ENCODE results near the gene ZCCHC10. TPM values are rescaled to one million over a fixed set of nuclear protein-coding genes. Genes with fewer than 3 reads are reported as not detected.
A peak's percentile ranks its signal among the peaks of the same experiment; 100 is the strongest.
"Not testable (repeated sequence)": the region's sequence is repeated elsewhere in the genome, so short reads cannot be mapped to it uniquely, and the experiment has no call there.

Gene ZCCHC10
- total RNA-seq, 1 experiment from 2014 or later, result 39.6 TPM

- Histone ChIP-seq H3K36me3 (peaks cover 8% of the 10 kb centered on the region; the same call in 1 of the 2 replicates), H3K9me3 (replicated peaks) (no peaks in the 10 kb centered on the region), H3K4me3 (peak overlapping the region; percentile 91), H3K27ac (peak overlapping the region; percentile 91), H3K4me1 (peaks cover 6% of the 10 kb centered on the region; the same call in 1 of the 2 replicates), H3K27me3 (no peaks in the 10 kb centered on the region)
- DNase-seq, result no peak
Observed at GRCh38 chr5:133051061-133051541, 24.8 kb upstream of the ZCCHC10 start.

GRCh38 chr5:133050521-133050920 is 24.2 kb upstream of the ZCCHC10 start:
- Histone ChIP-seq H3K4me1 (peaks cover 6% of the 10 kb centered on the region; the same call in 1 of the 2 replicates), H3K27me3 (no peaks in the 10 kb centered on the region), H3K27ac (peak overlapping the region; percentile 91), H3K9me3 (replicated peaks) (no peaks in the 10 kb centered on the region), H3K36me3 (peaks cover 8% of the 10 kb centered on the region; the same call in 1 of the 2 replicates), H3K4me3 (peak overlapping the region; percentile 91)
- DNase-seq, result no peak

- no peaks in the 10 kb centered on the region for H3K27me3 ChIP-seq
- no peaks in the 10 kb centered on the region for H3K9me3 ChIP-seq (replicated peaks)
- H3K27ac ChIP-seq, result no peak overlapping the region
- DNase-seq, result no peak
- H3K4me3 ChIP-seq, result no peak overlapping the region
- H3K4me1 ChIP-seq, result peaks cover 6% of the 10 kb centered on the region; the same call in 1 of the 2 replicates
- peaks cover 6% of the 10 kb centered on the region; the same call in 1 of the 2 replicates for H3K36me3 ChIP-seq
Observed at GRCh38 chr5:133049726-133050048, 23.3 kb upstream of the ZCCHC10 start.

GRCh38 chr5:133048993-133049725 is 22.8 kb upstream of the ZCCHC10 start:
- Histone ChIP-seq H3K36me3 (peaks cover 6% of the 10 kb centered on the region; the same call in 1 of the 2 replicates), H3K27me3 (no peaks in the 10 kb centered on the region), H3K27ac (no peak overlapping the region), H3K9me3 (replicated peaks) (no peaks in the 10 kb centered on the region), H3K4me3 (no peak overlapping the region), H3K4me1 (peaks cover 6% of the 10 kb centered on the region; the same call in 1 of the 2 replicates)
- no peak for DNase-seq

- H3K27ac ChIP-seq, result no peak overlapping the region
- no peaks in the 10 kb centered on the region for H3K27me3 ChIP-seq
- no peaks in the 10 kb centered on the region for H3K36me3 ChIP-seq
- no peaks in the 10 kb centered on the region for H3K9me3 ChIP-seq (replicated peaks)
- H3K4me1 ChIP-seq, result peaks cover 6% of the 10 kb centered on the region; the same call in 1 of the 2 replicates
- H3K4me3 ChIP-seq, result no peak overlapping the region
- no peak for DNase-seq
Observed at GRCh38 chr5:133047404-133047803, 21.1 kb upstream of the ZCCHC10 start.

GRCh38 chr5:133046560-133046959 is 20.2 kb upstream of the ZCCHC10 start:
- not testable (repeated sequence) for H3K4me1 ChIP-seq; H3K4me3 ChIP-seq; H3K27ac ChIP-seq; H3K9me3 ChIP-seq (replicated peaks); H3K27me3 ChIP-seq; DNase-seq; H3K36me3 ChIP-seq

- Histone ChIP-seq H3K27ac (no peak overlapping the region), H3K9me3 (replicated peaks) (no peaks in the 10 kb centered on the region), H3K4me3 (no peak overlapping the region), H3K36me3 (no peaks in the 10 kb centered on the region), H3K27me3 (no peaks in the 10 kb centered on the region), H3K4me1 (no peaks in the 10 kb centered on the region)
- no peak for DNase-seq
Observed at GRCh38 chr5:133041910-133042309, 15.6 kb upstream of the ZCCHC10 start.

GRCh38 chr5:133041157-133041784 is 14.9 kb upstream of the ZCCHC10 start:
- H3K9me3 ChIP-seq (replicated peaks), result no peaks in the 10 kb centered on the region
- H3K27me3 ChIP-seq, result no peaks in the 10 kb centered on the region
- no peak for DNase-seq
- no peak overlapping the region for H3K4me3 ChIP-seq
- no peaks in the 10 kb centered on the region for H3K4me1 ChIP-seq
- H3K36me3 ChIP-seq, result no peaks in the 10 kb centered on the region
- H3K27ac ChIP-seq, result no peak overlapping the region

GRCh38 chr5:133036677-133037076 is 10.3 kb upstream of the ZCCHC10 start:
- H3K27ac ChIP-seq; H3K36me3 ChIP-seq; H3K4me3 ChIP-seq; H3K9me3 ChIP-seq (replicated peaks); H3K27me3 ChIP-seq; H3K4me1 ChIP-seq; DNase-seq: not testable (repeated sequence)

- Histone ChIP-seq H3K4me1 (peaks cover 10% of the 10 kb centered on the region; the same call in 1 of the 2 replicates), H3K9me3 (replicated peaks) (no peaks in the 10 kb centered on the region), H3K27ac (no peak overlapping the region)
Observed at GRCh38 chr5:133035224-133035623, 8.9 kb upstream of the ZCCHC10 start.

GRCh38 chr5:133034064-133034463 is 7.7 kb upstream of the ZCCHC10 start:
- H3K27ac ChIP-seq, result no peak overlapping the region
- no peaks in the 10 kb centered on the region for H3K9me3 ChIP-seq (replicated peaks)
- H3K4me1 ChIP-seq, result peaks cover 10% of the 10 kb centered on the region; the same call in 1 of the 2 replicates
- H3K27me3 ChIP-seq, result no peaks in the 10 kb centered on the region
- H3K36me3 ChIP-seq, result no peaks in the 10 kb centered on the region
- no peak overlapping the region for H3K4me3 ChIP-seq
- DNase-seq, result no peak

More at GRCh38 chr5:133035224-133035623, 8.9 kb upstream of the ZCCHC10 start:
- Histone ChIP-seq H3K27me3 (no peaks in the 10 kb centered on the region), H3K4me3 (no peak overlapping the region), H3K36me3 (no peaks in the 10 kb centered on the region)
- DNase-seq, result no peak

GRCh38 chr5:133032852-133033742 is 6.7 kb upstream of the ZCCHC10 start:
- Histone ChIP-seq H3K4me3 (no peak overlapping the region), H3K27ac (no peak overlapping the region), H3K4me1 (peaks cover 10% of the 10 kb centered on the region; the same call in 1 of the 2 replicates), H3K36me3 (no peaks in the 10 kb centered on the region), H3K27me3 (no peaks in the 10 kb centered on the region), H3K9me3 (replicated peaks) (no peaks in the 10 kb centered on the region)
- peak; percentile 39 to 72 for DNase-seq

- H3K27ac ChIP-seq, result no peak overlapping the region
- H3K4me3 ChIP-seq, result no peak overlapping the region
- no peak for DNase-seq
- no peaks in the 10 kb centered on the region for H3K27me3 ChIP-seq
- no peaks in the 10 kb centered on the region for H3K9me3 ChIP-seq (replicated peaks)
- peaks cover 10% of the 10 kb centered on the region; the same call in 1 of the 2 replicates for H3K4me1 ChIP-seq
- no peaks in the 10 kb centered on the region for H3K36me3 ChIP-seq
Observed at GRCh38 chr5:133030343-133031005, 4.1 kb upstream of the ZCCHC10 start.

- Histone ChIP-seq H3K27ac (no peak overlapping the region), H3K4me3 (no peak overlapping the region), H3K36me3 (no peaks in the 10 kb centered on the region), H3K9me3 (replicated peaks) (no peaks in the 10 kb centered on the region), H3K27me3 (no peaks in the 10 kb centered on the region), H3K4me1 (peaks cover 10% of the 10 kb centered on the region; the same call in 1 of the 2 replicates)
- no peak for DNase-seq
Observed at GRCh38 chr5:133029416-133029815, 3.1 kb upstream of the ZCCHC10 start.

Data from SJCRH30 (cell line).